Naive thymus-derived CD4-positive, alpha-beta T cell (primary cell): ENCODE data around the gene SLIT3. TPM values are rescaled to one million over a fixed set of nuclear protein-coding genes. Genes with fewer than 3 reads are reported as not detected.
"Not testable (repeated sequence)": the region's sequence is repeated elsewhere in the genome, so short reads cannot be mapped to it uniquely, and the experiment has no call there.

ENCODE experiments used
- ATAC-seq: fragments of 150-1000 bp; cut with Tn5 transposase; 2 replicates; pipeline ENCODE4 v1.10.0; 2021; ENCODE audit warnings: mild to moderate bottlenecking, moderate library complexity
- CTCF ChIA-PET: fragments of 350-600 bp; sonication (Branson Sonifier 250); formaldehyde crosslinking; loops from one replicate; lab custom pipeline; 2021; ENCODE audit warnings: antibody characterized with exemption; lab: Charles Lee
- POLR2A ChIA-PET: fragments of 350-600 bp; sonication (Branson Sonifier 250); formaldehyde crosslinking; loops from one replicate; lab custom pipeline; 2021; ENCODE audit warnings: antibody characterized with exemption, inconsistent platforms; lab: Charles Lee
- DNase-seq, 9 donors: peaks; one replicate each; pipeline versions ENCODE4 v3.0.0 to v3.0.0-alpha.2; 2020 to 2022; ENCODE audit warnings: mixed read lengths in 1 of 9
- H3K27ac ChIP-seq: one replicate; pipeline ENCODE4 v1.7.0; 2013; ENCODE audit warnings: mild to moderate bottlenecking, low read depth, low read length, moderate library complexity
- H3K27me3 ChIP-seq, 2 donors: one replicate each; pipeline ENCODE4 v1.7.0; 2013; ENCODE audit warnings: low read length in 2 of 2, mild to moderate bottlenecking in 2 of 2, moderate library complexity in 2 of 2; ENCODE audit not compliant: control insufficient read depth in 2 of 2, insufficient read depth in 2 of 2
- H3K36me3 ChIP-seq, 3 experiments: 1 replicate in 2 of 3; 2 replicates in 1 of 3; pipeline ENCODE4 v1.7.0; 2013; ENCODE audit warnings: low read length in 3 of 3, mild to moderate bottlenecking in 3 of 3, moderate library complexity in 1 of 3; ENCODE audit not compliant: insufficient read depth in 3 of 3, control insufficient read depth in 2 of 3
- H3K4me1 ChIP-seq, 2 donors: one replicate each; pipeline ENCODE4 v1.7.0; 2013; ENCODE audit warnings: low read length in 2 of 2, mild to moderate bottlenecking in 2 of 2, moderate library complexity in 1 of 2; ENCODE audit not compliant: control insufficient read depth in 2 of 2, insufficient read depth in 2 of 2
- H3K4me3 ChIP-seq: 2 replicates; pipeline ENCODE4 v1.7.0; 2013; ENCODE audit warnings: mild to moderate bottlenecking, low read length
- H3K9me3 ChIP-seq, 3 experiments: 1 replicate in 2 of 3; 2 replicates in 1 of 3; pipeline ENCODE4 v1.7.0; 2013; ENCODE audit warnings: low read length in 3 of 3; ENCODE audit not compliant: control insufficient read depth in 2 of 3
- H3K27ac Mint-ChIP-seq, 9 donors: one replicate each; pipeline ENCODE4 v1.8.0; 2020 to 2022; ENCODE audit warnings: mixed read lengths in 9 of 9, mild to moderate bottlenecking in 8 of 9, moderate library complexity in 5 of 9, inconsistent platforms in 2 of 9
- H3K27me3 Mint-ChIP-seq, 5 donors: one replicate each; pipeline ENCODE4 v1.8.0; 2021 to 2022; ENCODE audit warnings: mixed read lengths in 5 of 5, mild to moderate bottlenecking in 1 of 5
- H3K36me3 Mint-ChIP-seq, 5 donors: one replicate each; pipeline ENCODE4 v1.8.0; 2020 to 2022; ENCODE audit warnings: mixed read lengths in 5 of 5, mild to moderate bottlenecking in 3 of 5, inconsistent platforms in 1 of 5
- H3K4me1 Mint-ChIP-seq, 7 donors: one replicate each; pipeline ENCODE4 v1.8.0; 2020 to 2022; ENCODE audit warnings: mixed read lengths in 7 of 7, mild to moderate bottlenecking in 3 of 7, inconsistent platforms in 1 of 7
- H3K4me3 Mint-ChIP-seq, 10 donors: one replicate each; pipeline ENCODE4 v1.8.0; 2020 to 2022; ENCODE audit warnings: mild to moderate bottlenecking in 10 of 10, mixed read lengths in 10 of 10, moderate library complexity in 6 of 10, inconsistent platforms in 2 of 10
- H3K9me3 Mint-ChIP-seq, 11 donors: one replicate each; pipeline ENCODE4 v1.8.0; 2020 to 2022; ENCODE audit warnings: mixed read lengths in 11 of 11, mild to moderate bottlenecking in 4 of 11, inconsistent platforms in 1 of 11, moderate library complexity in 1 of 11
- intact Hi-C, 2 donors: fragments of 100-400 bp; cut with micrococcal nuclease; formaldehyde crosslinking; loops; one replicate each; pipeline ENCODE4 v1.15.1; 2023
- polyA plus RNA-seq, 2 donors: library from polyadenylated mRNA; unstranded; fragments of 300-500 nt; fragmentation: Illumina TruSeq; gene quantifications; one replicate each; pipeline ENCODE4 v1.2.3, GENCODE V29; 2021
- total RNA-seq, 6 experiments: library from RNA in 5 of 6; stranded (reverse) in 5 of 6; gene quantifications; 1 replicate in 5 of 6; 2 replicates in 1 of 6; pipeline ENCODE4 v1.2.3 and lab custom pipeline; 2021 to 2026

SLIT3 gene
- total and polyA plus RNA-seq, 7 experiments from 2014 or later = 0.34 TPM; not detected in 6

DNA sequence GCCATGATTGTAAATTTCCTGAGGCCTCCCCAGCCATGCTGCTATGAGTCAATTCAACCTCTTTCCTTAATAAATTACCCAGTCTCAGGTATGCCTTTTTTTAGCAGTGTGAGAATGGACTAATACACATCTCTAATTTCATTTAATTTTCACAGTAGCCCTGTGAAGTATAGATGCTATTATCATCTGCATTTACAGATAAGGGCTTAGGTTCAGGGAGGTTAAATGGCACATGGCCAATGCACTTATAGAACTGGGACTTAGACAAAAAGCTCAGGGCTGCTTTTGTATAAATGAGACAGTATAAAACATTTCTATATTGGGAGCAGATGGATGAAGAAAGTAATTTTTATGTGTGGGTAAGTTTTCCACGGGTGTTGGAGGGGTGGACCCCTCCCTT is 658.9 kb downstream of the SLIT3 start:
- H3K36me3 Mint-ChIP-seq = peaks cover 0 to 7% (median 0%) of the 10 kb centered on the region in 5 donors
- ATAC-seq (no peak), DNase-seq (no peak)
- no peak overlapping the region for H3K27ac Mint-ChIP-seq
- intact Hi-C loops = no loop called here
- ChIA-PET CTCF (no interaction called here), POLR2A (no interaction called here)
- H3K9me3 ChIP-seq = no peaks in the 10 kb centered on the region
- H3K27me3 ChIP-seq = no peaks in the 10 kb centered on the region
- no peak overlapping the region for H3K4me3 Mint-ChIP-seq
- no peaks in the 10 kb centered on the region for H3K36me3 ChIP-seq
- no peaks in the 10 kb centered on the region for H3K4me1 ChIP-seq
- no peaks in the 10 kb centered on the region for H3K27me3 Mint-ChIP-seq
- no peak overlapping the region for H3K4me3 ChIP-seq
- no peak overlapping the region for H3K27ac ChIP-seq
- no peaks in the 10 kb centered on the region for H3K4me1 Mint-ChIP-seq
- H3K9me3 Mint-ChIP-seq = peaks cover 0 to 13% (median 6%) of the 10 kb centered on the region in 11 donors

DNA sequence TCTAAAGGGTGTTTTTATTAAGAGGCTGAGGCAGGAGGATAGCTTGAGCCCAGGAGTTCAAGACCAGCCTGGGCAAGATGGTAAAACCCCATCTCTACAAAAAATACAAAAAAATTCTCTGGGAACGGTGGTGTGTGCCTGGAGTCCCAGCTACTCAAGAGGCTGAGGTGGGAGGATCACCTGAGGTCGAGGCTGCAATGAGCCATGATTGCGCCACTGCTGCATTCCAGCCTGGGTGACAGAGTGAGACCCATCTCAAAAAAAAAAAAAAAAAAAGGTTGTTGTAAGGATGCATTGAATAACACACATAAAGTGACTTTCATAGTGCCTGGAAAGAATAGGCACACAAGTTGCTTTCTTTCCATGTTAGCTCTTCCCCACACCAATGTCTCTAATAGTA is 662.1 kb downstream of the SLIT3 start:
- H3K4me1 ChIP-seq, H3K27ac Mint-ChIP-seq, H3K27ac ChIP-seq, H3K9me3 ChIP-seq, H3K4me1 Mint-ChIP-seq, H3K27me3 Mint-ChIP-seq, H3K9me3 Mint-ChIP-seq, DNase-seq, H3K36me3 Mint-ChIP-seq, ATAC-seq, H3K27me3 ChIP-seq, H3K36me3 ChIP-seq, intact Hi-C loops, CTCF ChIA-PET, H3K4me3 Mint-ChIP-seq, H3K4me3 ChIP-seq: not testable (repeated sequence)
- POLR2A ChIA-PET = interaction anchor here (0.6 kb wide), 1 partner anchor 11 kb away, joined by 3 read pairs; no protein-coding TSS in a partner anchor

DNA sequence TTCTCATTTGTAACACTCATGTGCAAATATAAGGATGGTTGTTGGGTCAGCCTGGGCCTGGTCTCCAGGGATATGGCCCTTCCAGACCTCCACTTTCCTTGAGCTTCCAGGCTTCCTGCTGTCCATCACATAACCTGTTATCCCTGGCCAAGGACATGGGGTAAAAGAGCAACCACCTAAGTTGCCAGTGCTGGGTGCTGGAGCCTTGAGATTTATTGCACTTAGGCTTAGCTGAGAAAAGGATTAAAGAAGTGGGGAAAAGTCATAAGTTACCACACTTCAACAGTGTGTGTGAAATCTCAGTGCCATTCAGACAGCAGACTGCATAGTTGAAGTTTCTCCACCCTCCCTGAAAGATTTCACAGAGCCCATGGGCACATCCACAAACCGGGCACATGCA is 663.1 kb downstream of the SLIT3 start:
- CTCF ChIA-PET = no interaction called here
- Mint-ChIP-seq H3K9me3 (peaks cover 0 to 3% (median 0%) of the 10 kb centered on the region in 11 donors), H3K36me3 (no peaks in the 10 kb centered on the region), H3K27me3 (peaks cover 0 to 12% (median 0%) of the 10 kb centered on the region in 5 donors), H3K27ac (no peak overlapping the region), H3K4me3 (no peak overlapping the region), H3K4me1 (no peaks in the 10 kb centered on the region)
- intact Hi-C loops = no loop called here
- H3K27me3 ChIP-seq = no peaks in the 10 kb centered on the region
- ATAC-seq (no peak), DNase-seq (no peak)
- no peak overlapping the region for H3K4me3 ChIP-seq
- POLR2A ChIA-PET = no interaction called here
- no peaks in the 10 kb centered on the region for H3K9me3 ChIP-seq
- H3K27ac ChIP-seq = no peak overlapping the region
- no peaks in the 10 kb centered on the region for H3K4me1 ChIP-seq
- no peaks in the 10 kb centered on the region for H3K36me3 ChIP-seq

DNA sequence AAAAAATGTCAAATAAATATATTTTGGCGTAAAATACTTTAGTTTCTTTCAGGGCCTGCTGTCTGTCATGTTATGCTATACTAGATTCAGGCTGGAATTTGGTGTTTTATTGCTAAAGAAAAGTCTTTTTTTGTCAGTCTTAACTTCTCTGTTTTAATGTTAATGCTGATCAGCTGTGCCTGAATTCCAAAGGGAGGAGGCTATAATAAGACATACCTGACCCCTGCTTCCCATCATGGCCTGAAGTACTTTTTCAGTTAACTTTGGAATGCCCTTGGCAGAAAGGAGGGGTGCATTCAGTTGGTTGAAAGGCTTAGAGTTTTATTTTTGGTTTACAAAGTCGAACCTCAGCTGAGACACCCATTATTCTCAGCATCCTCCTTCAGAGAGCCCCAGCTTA is 663.7 kb downstream of the SLIT3 start:
- Histone ChIP-seq H3K27me3 (no peaks in the 10 kb centered on the region), H3K9me3 (no peaks in the 10 kb centered on the region), H3K4me3 (no peak overlapping the region), H3K27ac (no peak overlapping the region), H3K4me1 (no peaks in the 10 kb centered on the region), H3K36me3 (no peaks in the 10 kb centered on the region)
- no peaks in the 10 kb centered on the region for H3K36me3 Mint-ChIP-seq
- ChIA-PET CTCF (no interaction called here), POLR2A (no interaction called here)
- no peak overlapping the region for H3K4me3 Mint-ChIP-seq
- DNase-seq (no peak), ATAC-seq (no peak)
- peaks cover 0 to 15% (median 0%) of the 10 kb centered on the region in 5 donors for H3K27me3 Mint-ChIP-seq
- intact Hi-C loops = no loop called here
- no peaks in the 10 kb centered on the region for H3K4me1 Mint-ChIP-seq
- peaks cover 0 to 3% (median 0%) of the 10 kb centered on the region in 11 donors for H3K9me3 Mint-ChIP-seq
- H3K27ac Mint-ChIP-seq = no peak overlapping the region

DNA sequence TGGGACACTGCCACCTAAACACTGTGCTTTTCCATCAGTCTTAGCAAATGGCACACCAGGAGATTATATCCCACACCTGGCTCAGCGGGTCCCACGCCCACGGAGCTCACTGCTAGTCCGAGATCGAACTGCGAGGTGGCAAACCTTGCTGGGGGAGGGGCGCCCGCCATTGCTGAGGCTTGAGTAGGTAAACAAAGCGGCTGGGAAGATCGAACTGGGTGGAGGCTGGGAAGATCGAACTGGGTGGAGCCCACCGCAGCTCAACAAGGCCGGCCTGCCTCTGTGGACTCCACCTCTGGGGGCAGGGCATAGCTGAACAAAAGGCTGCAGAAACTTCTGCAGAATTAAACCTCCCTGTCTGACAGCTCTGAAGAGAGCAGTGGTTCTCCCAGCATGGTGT is 670.0 kb downstream of the SLIT3 start:
- H3K4me1 Mint-ChIP-seq, DNase-seq, H3K27ac ChIP-seq, H3K4me3 Mint-ChIP-seq, intact Hi-C loops, H3K9me3 ChIP-seq, H3K27ac Mint-ChIP-seq, POLR2A ChIA-PET, H3K4me3 ChIP-seq, H3K27me3 ChIP-seq, H3K36me3 ChIP-seq, ATAC-seq, H3K4me1 ChIP-seq: not testable (repeated sequence)
- Mint-ChIP-seq H3K36me3 (peaks cover 0 to 19% (median 8%) of the 10 kb centered on the region in 5 donors), H3K27me3 (peaks cover 18 to 32% (median 26%) of the 10 kb centered on the region in 5 donors), H3K9me3 (peaks cover 0 to 16% (median 6%) of the 10 kb centered on the region in 11 donors)
- CTCF ChIA-PET = interaction anchor here (0.6 kb wide), 1 partner anchor 827 kb away, joined by 3 read pairs; no protein-coding TSS in a partner anchor

DNA sequence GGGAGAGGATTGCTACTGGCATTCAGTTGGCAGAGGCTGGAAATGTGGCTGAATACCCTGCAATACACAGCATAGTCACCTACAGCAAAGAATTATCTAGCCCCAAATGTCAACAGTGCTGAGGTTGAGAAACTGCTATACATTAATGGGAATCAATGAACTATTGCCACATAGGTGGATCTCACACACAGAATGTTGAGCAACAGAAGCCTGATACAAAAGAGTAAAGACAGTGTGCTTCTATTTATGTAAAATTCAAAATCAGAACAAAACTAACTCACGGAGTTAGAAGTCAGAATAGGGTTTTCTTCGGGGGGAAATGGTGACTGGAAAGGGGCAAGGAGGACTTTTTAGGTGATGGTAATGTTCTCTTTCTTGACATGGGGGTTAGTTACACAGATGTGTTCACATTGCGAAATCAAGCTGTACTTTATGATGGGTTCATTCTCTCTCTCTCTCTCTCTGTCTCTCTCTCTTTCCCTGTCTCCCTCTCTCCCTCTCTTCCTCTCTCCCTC is 676.0 kb downstream of the SLIT3 start:
- DNase-seq (no peak), ATAC-seq (no peak)
- Histone ChIP-seq H3K4me3 (no peak overlapping the region), H3K9me3 (no peaks in the 10 kb centered on the region), H3K27me3 (peaks cover 0 to 4% of the 10 kb centered on the region in 2 donors), H3K36me3 (no peaks in the 10 kb centered on the region), H3K4me1 (no peaks in the 10 kb centered on the region), H3K27ac (no peak overlapping the region)
- peaks cover 0 to 5% (median 0%) of the 10 kb centered on the region in 7 donors for H3K4me1 Mint-ChIP-seq
- ChIA-PET CTCF (no interaction called here), POLR2A (no interaction called here)
- H3K36me3 Mint-ChIP-seq = peaks cover 0 to 10% (median 8%) of the 10 kb centered on the region in 5 donors
- peaks cover 0 to 6% (median 2%) of the 10 kb centered on the region in 11 donors for H3K9me3 Mint-ChIP-seq
- no peak overlapping the region for H3K27ac Mint-ChIP-seq
- intact Hi-C loops = no loop called here
- no peak overlapping the region for H3K4me3 Mint-ChIP-seq
- H3K27me3 Mint-ChIP-seq = peaks cover 12 to 27% (median 16%) of the 10 kb centered on the region in 5 donors

DNA sequence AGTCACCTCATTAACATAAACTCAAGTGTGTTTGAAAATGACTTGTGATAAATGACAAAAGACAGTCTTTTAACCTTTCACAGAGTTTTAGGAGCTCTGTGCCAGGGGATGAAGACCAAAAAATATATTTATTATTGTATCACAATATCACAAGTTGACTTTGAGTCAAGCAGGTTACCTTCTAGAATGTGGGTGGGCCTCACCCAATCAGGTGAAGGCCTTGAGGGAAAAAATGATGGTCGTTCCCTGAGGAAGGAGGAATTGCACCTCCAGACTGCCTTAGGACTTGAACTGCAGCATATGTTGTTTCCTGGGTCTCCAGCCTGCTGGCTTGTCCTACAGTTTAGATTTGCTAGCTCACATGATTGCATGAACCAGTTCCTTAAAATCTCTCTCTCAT is 680.1 kb downstream of the SLIT3 start:
- ChIA-PET CTCF (no interaction called here), POLR2A (no interaction called here)
- intact Hi-C loops = no loop called here
- no peak overlapping the region for H3K4me3 ChIP-seq
- no peaks in the 10 kb centered on the region for H3K4me1 Mint-ChIP-seq
- no peaks in the 10 kb centered on the region for H3K9me3 Mint-ChIP-seq
- no peak overlapping the region for H3K27ac ChIP-seq
- H3K9me3 ChIP-seq = no peaks in the 10 kb centered on the region
- DNase-seq = no peak
- H3K36me3 Mint-ChIP-seq = no peaks in the 10 kb centered on the region
- H3K27me3 Mint-ChIP-seq = peaks cover 0 to 6% (median 0%) of the 10 kb centered on the region in 5 donors
- no peak overlapping the region for H3K4me3 Mint-ChIP-seq
- no peaks in the 10 kb centered on the region for H3K4me1 ChIP-seq
- H3K27me3 ChIP-seq = peaks cover 0 to 4% of the 10 kb centered on the region in 2 donors
- ATAC-seq = no peak
- no peak overlapping the region for H3K27ac Mint-ChIP-seq
- no peaks in the 10 kb centered on the region for H3K36me3 ChIP-seq
